22Rv1 (cell line): Measurements from ENCODE around the gene CPNE9.

Source experiments
- ZFX ChIP-seq: fragments of 450-650 bp; IDR thresholded peaks from 2 replicates; pipeline ENCODE4 v1.6.1; 2017; ENCODE audit warnings: antibody characterized with exemption, borderline replicate concordance
- TF ChIP-seq, protein P1 (sequence below): fragments of 450-650 bp; IDR thresholded peaks from 2 replicates; pipeline ENCODE4 v1.5.1; 2017; ENCODE audit warnings: mild to moderate bottlenecking

DNA sequence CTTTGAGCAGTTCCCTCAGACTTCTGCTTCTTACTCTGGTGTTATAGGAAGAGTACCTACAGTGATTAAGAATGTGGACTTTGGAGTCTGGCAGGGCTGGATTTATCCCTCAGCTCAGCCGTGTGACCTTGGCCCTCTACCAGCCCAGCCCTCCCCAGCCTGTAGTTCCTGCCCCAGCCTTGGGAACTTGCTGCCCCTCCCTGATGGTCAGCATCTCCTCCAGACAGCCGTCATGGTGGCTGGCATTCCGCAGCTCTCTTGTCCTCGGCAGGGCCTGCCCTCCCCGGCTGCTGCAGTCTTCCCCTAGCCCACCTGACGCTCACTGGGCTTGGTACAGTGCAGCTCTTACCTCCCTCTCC lies 21.9 kb upstream of the CPNE9 start:
- TF ChIP-seq, protein P1, sequence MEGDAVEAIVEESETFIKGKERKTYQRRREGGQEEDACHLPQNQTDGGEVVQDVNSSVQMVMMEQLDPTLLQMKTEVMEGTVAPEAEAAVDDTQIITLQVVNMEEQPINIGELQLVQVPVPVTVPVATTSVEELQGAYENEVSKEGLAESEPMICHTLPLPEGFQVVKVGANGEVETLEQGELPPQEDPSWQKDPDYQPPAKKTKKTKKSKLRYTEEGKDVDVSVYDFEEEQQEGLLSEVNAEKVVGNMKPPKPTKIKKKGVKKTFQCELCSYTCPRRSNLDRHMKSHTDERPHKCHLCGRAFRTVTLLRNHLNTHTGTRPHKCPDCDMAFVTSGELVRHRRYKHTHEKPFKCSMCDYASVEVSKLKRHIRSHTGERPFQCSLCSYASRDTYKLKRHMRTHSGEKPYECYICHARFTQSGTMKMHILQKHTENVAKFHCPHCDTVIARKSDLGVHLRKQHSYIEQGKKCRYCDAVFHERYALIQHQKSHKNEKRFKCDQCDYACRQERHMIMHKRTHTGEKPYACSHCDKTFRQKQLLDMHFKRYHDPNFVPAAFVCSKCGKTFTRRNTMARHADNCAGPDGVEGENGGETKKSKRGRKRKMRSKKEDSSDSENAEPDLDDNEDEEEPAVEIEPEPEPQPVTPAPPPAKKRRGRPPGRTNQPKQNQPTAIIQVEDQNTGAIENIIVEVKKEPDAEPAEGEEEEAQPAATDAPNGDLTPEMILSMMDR = no peak
- no peak for TF ChIP-seq ZFX
